ENCODE results near the gene PALD1.

The PALD1 gene

DNA sequence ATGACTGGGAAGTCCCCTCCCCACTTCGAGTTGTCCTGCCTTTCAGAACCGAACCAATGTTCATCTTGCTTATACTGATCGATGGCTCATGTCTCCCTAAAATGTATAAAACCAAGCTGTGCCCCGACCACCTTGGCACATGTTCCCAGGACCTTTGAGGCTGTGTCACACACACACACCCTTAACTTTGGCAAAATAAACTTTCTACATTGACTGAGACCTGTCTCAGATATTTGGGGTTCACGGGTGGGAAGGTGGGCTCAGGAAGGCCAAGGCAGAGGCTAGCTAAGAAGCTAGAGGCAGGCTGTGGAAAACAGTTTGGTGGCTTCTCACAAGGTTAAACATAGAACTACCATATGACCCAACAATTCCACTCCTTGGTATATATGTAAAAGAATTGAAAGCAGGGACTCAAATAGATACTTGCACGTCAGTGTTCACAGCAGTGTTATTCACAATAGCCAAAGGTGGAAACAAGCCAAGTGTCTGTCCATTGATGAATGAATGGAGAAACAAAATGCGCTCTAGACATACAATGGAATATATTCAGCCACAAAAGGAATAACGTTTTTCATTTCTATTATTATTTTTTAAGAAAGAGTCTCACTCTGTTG, 108.6 kb downstream of the PALD1 start:
- no peak for DNase-seq (ENCODE audit: low read depth in 2 of 2, low spot score in 1 of 2)

DNA sequence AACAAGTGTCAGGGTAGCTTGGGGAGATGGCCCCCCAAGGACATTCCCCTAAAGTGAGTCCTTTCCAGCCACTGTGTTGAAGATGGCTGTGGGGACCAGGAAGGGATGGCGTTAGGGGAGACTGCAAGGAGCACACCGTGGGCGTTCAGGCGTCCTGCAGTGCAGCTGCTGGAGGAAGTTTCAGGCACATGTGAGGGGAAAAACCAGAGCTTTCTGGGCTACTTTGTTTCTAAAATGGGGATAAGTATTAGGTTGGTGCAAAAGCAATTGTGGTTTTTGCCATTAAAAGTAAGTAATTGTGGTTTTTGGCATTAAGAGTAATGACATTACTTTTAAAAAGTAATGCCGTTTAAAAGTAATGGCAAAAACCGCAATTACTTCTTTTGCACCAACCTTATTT, 109.7 kb downstream of the PALD1 start:
- no peak for DNase-seq (ENCODE audit: low read depth in 2 of 2, low spot score in 1 of 2)

DNA sequence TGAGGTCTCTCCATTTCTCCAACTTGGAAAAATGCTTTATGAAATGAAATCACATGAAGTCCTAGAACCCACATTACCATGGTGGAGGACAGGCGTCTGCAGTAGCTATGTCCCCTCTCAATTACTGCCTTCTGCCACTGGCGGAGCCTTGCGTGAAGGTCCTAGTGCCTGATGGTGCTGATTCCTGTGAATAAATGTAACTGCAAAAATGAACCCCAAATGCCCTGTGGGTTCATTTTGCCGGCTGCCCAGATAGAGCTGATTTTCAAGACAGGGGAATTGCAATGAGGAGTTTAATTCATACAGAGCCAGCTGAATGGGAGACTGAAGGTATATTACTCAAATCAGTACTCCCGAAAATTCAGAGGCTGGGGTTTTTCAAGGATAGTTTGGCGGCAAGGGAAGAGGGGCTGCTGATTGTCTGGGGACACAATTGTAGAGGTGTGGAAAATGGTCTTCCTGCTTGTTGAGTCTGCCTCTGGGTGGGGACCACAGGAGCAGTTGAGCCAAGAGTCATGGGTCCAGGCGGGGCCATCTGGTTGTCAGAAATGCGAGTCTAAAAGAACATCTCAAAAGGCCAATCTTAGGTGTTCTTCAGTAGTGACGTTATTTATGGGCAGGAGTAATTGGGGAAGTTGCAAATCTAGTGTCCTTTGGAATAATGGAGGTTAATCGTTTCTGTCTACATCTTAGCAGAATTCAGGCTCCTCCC, 110.4 kb downstream of the PALD1 start:
- DNase-seq (ENCODE audit: low read depth in 2 of 2, low spot score in 1 of 2): no peak

DNA sequence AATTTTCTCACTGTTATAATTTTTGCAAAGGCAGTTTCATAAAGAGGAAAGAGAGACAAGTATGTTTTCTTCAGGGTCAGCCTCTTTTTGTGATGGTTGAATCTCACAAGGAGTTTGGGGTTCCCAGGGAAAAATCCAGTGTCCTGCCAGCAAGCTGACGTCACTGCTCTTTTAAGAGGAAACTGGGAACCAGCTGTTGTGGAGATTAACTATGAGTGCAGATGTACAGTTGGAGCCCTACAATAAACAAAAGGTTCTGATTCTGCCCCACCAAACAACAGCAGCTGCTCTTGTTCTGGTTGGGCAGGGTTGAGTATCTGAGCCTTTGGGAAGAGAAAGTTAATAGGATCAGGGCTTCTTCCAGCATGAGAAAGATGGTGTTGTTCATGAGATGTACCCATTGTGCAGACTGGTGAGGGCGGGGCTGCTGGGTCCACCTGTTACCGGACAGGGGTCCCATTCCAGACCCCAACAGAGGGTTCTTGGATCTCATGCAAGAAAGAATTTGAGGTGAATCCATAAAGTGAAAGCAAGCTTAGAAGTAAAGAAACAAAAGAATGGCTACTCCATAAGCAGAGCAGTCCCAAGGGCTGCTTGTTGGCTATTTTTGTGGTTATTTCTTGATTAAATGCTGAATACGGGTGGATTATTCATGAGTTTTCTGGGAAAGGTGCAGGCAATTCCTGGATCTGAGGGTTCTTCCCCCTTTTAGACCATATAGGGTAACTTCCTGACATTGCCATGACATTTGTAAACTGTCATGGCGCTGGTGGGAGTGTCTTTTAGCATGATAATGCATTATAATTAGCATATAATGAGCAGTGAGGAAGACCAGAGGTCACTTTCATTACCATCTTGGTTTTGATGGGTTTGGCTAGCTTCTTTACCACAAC, 111.4 kb downstream of the PALD1 start:
- DNase-seq (ENCODE audit: low read depth in 2 of 2, low spot score in 1 of 2): no peak

DNA sequence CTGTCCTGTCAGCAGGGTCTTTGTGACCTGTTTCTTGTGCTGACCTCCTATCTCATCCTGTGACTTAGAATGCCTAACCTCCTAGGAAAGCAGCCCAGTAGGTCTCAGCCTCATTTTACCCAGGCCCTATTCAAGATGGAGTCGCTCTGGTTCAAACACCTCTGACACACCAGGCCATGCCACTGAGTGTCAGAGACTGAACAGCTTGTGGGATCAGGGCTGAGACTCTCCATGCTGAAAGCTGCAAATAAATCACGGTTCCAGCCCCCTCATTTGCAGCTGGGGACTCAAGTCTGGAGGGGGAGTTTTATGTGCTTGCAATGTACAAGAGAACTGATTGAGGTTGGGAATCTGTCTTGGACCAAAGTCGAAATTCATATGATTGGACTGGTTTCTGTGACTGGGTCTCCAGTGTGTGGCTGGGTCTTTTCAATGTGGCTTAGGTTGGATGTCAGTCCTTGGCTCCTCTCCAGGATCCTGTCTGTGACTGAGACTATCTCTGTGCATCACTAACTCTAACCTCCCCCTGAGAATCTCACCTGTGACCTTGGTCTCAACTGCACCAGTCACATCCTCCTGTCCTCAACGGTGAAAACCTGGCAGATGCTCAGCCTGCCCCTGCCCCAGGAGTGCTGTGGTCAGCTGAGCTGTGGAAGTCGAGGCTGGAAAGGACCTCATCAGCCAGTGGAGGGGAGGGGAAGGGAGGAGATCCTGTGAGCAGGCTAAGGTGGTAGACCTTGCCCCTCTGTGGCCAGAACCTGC, 112.3 kb downstream of the PALD1 start:
- no peak for DNase-seq (ENCODE audit: low read depth in 2 of 2, low spot score in 1 of 2)

DNA sequence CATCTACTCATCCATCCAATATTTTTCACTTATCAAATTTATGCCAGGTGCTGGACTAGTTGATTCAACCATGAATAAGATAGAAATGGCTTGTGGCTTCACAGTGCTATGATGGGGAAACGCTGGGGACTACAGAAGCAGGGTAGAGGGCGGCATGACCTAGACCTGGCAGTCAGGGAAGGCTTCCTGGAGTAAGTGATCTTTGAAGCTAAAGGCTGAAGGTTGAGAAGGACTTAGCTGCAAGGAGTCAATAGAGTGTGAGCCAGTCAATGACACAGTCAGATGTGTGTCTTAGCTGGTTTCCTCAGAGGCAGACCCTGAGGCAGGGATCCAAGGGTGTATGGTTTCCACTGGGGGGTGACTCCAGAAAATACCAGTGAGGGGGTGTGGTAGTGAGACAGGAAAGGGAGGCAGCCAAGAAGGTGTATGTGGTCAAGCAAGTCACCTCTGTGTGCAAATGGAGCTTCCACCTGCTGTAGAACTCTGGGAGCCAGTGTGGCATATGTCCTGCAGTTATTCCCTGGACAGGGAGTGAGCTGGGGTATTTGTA, 113.7 kb downstream of the PALD1 start:
- no peak for DNase-seq (ENCODE audit: low read depth in 2 of 2, low spot score in 1 of 2)

DNA sequence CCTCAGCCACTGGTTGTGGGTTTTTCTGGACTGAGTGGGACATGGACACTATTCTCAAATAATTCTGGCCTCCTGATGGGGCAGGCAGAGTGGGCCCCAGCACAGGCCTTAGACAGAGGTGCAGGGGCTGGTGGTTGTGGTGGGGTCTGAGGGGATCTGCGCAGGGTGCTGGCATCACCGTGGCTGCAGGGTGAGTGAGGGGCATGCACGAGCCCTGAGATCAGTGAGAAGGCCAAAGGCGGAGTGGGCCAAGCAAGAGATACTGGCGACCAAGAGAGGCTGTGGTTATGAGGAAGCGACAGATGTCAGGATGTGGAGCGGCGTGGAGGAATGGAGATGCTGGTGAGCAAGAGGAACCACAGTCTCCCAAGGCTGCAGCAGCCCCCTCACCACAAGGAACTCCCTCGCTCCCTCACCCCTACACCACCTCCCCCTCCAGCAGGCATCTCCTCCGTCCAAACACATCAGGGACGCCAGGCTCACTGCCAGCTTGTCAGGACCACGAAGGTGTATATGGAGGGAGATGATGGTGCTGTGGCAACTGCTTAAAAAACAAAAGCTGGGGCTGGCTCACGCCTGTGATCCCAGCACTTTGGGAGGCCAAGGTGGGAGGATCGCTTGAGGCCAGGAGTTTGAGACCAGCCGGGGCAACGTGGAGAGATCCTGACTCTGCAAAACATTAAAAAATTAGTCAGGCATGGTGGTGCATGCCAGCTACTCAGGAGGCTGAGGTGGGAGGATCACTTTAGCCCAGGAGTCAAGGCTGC, 114.4 kb downstream of the PALD1 start:
- DNase-seq (ENCODE audit: low read depth in 2 of 2, low spot score in 1 of 2): no peak

DNA sequence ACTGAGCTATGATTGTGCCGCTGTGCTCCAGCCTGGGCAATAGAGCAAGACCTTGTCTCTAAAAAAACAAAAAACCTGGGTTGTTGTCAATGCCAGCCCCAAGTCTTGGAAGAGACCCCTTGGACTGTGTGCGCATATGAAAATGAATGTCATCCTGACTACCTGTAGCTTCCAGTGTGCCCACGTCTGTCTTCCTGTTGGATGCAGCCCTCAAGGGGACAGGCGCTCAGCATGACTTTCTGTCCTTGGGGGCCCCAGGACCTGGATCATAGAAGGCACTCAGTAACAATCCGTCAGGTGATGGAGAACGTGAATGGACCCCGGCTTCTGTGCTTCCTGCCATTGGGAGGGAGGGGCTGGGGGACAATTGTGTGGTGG, 114.9 kb downstream of the PALD1 start:
- no peak for DNase-seq (ENCODE audit: low read depth in 2 of 2, low spot score in 1 of 2)

DNA sequence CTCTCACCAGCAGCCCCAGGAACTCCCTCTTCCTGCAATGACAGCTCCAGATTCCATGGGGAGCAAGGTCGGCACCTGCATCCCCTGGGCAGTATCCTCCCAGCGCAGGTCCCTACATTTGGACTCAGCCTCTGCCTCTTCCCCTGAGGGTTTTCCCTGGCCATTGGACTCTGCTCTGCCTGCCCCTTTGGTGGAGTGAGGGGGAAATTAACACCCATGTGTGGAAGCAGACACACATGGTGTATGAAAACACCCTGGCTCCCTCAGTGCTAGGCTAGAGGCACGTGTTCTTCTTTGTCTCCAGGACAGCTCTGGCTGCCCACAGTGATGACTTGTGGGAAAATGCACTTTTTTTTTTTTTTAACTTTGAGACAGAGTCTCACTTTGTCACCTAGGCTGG, 115.6 kb downstream of the PALD1 start:
- DNase-seq (ENCODE audit: low read depth in 2 of 2, low spot score in 1 of 2): no peak

DNA sequence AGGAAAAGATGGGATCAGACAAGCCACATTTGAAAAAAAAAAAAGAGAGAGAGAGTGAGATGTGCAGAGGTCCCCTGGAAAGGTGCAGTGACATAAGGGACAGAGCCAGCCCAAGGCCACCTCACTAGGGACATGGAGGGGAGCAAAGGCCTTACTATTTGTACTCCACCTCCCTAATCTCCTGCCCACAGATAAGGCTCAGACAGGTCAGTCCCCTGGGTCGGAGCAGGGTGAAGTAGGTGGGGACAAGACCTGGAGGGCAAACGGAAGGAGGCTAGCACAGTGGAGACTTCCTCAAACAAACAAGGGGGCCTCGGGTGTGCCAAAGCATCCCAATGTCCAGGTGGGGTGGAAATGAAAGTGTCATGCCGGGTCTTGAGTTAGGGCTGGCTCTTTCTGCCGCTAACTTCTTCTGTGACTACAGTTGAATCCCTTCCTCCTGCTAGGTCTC, 117.0 kb downstream of the PALD1 start:
- DNase-seq (ENCODE audit: low read depth in 2 of 2, low spot score in 1 of 2): no peak

DNA sequence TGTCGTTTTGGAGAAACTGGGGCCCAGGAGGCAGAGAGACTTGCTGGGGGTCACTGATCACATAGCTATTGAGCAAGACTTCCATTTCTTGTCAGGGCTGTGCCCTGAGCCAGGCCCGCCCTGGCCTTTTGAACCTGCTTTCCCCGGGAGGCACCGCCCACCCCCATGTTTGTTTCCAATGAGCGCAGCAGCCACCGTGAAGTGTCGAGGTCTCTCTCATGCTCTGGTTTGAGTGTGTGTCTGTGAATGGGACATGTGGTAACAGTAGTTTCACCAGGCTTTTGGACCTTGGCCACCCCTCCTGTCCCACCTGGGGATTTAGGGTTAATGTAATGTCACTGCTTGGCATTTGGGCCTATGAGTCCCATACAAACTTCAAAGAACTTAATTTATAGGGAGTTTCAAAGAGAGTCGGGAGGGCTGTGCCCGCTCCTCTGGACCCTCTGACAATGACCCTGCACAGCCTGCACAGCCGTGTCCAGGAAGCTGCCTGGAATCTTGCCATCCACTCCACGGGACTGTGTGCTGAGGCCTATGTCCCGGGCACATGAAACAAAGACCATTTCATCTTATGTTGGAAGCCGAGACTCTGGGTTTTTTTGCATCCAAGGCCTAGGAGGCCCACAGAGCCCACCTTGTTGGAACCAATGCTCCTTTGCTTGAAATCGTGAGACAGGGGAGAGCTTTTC, 117.7 kb downstream of the PALD1 start:
- no peak for DNase-seq (ENCODE audit: low read depth in 2 of 2, low spot score in 1 of 2)

DNA sequence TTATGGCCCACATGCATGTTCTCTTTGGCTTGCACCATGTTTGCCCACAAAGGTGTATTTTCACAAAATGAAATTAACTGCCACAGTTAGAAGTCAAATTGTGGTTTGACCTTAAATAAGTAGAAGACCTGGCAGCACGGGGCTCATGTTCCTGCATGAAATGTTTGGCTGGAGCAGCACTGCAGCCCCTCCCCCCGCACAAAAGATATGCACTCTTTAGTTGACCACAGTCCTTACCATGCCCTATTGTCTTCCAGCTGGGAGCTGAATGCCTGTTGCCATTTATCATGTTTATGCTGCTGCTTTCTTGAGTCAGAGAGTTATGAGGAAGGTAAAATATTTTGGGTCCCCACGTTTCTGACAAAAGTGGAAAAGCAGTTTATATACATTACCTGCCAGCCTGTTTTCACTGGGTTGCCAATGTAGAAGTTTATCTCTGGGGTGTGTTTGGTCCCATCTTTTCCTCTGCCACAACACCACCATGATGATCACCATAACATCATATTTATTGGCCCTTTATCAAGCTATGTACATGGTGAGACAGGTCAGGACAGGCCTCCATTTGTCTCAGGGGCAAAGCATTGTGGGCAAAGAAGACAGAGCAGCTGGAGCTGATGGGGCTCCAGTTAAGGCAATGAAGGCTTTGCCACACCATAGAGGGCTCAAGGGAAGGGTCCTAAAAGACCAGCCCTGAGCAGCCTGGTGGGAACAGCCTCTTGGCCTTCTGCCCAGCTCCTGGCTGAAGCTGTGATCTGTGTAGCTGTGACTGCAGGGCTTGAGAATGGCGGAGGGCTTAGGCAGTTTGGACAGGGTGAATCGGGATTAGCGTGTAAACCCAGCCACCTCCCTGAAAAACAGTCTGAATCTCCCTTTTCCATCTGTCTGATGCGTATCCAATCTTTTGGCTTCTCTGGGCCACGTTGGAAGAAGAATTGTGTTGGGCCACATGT, 118.6 kb downstream of the PALD1 start:
- no peak for DNase-seq (ENCODE audit: low read depth in 2 of 2, low spot score in 1 of 2)

DNA sequence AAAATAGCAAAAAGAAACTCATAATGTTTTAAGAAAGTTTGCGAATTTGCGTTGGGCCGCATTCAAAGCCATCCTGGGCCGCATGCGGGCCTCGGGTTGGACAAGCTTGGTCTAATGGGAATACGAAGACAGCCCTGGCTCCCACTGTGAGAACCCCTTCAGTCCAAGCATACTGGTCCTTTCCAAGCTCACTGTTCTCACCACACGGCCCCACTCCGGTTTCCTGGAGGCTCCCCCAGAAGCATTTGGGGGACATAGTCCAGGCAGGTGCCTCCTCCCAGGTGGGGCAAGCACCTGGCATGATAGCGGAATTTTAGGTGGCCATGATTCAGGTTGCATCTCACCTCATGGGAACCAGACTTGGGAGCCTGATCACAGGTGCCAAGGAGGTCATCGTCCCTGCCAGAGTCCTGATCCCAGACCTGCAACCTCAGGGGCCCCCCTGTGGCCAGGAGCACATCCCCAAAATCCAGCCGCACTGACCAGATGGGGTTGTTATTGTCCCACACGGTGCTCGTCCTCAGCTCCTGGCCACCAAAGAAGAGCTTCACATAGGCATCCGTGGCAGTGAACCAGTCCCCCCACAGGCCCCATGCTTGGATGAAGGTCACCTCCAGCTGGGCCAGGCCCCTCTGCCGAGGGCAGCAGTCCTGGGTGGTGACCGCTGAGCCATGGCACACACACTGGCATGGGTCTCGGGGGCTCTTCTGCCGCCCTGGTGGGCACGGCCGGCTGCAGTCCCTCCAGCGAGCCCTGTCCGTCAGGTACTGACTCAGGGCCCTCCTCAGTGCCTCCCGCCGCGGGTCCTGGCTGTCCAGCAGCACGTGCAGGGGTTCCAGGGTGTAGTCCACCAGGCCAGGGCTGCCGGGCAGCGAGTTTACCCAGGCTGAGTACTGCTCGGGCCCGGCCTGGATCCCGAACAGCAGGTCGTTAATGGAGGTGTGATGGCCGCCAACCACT, 119.6 kb downstream of the PALD1 start:
- no peak for DNase-seq (ENCODE audit: low read depth in 2 of 2, low spot score in 1 of 2)

DNA sequence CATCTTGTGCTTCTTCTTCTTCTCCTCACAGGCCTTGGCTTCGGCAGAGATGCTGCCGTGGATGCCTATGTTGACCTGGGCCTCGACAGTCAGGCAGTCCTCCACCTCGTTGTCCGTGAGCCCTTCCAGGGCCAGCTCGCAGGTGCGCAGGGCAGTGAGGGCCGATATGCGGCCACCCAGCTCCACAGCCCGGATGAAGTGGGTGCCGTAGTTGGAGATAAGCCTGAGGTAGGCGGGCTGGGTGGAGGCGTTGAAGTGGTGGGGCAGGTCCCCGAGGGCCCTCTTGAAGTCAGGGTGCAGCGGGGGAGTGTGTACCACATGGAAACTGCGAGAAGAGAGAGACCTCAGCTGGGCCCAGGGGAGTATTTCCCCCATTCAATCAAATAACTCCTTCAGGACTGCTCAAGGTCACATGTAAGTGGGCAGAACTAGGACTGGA, 120.3 kb downstream of the PALD1 start:
- no peak for DNase-seq (ENCODE audit: low read depth in 2 of 2, low spot score in 1 of 2)

DNA sequence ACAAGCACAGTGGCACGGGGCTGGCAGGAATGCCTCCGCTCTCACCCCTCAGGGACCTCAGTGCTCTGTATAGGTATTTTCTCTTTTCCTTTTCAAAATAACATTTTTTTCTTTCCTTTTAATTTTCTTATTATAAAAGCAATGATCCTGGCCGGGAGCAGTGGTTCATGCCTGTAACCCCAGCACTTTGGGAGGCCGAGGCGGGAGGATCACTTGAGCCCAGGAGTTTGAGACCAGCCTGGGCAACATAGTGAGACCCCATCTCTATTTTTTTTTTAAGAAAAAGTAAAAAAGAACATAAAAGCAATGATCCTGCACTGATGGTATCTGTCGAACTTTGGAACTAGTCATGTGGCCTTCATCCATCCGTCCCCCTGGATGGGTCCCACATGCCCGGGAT, 120.8 kb downstream of the PALD1 start:
- DNase-seq (ENCODE audit: low read depth in 2 of 2, low spot score in 1 of 2): no peak

DNA sequence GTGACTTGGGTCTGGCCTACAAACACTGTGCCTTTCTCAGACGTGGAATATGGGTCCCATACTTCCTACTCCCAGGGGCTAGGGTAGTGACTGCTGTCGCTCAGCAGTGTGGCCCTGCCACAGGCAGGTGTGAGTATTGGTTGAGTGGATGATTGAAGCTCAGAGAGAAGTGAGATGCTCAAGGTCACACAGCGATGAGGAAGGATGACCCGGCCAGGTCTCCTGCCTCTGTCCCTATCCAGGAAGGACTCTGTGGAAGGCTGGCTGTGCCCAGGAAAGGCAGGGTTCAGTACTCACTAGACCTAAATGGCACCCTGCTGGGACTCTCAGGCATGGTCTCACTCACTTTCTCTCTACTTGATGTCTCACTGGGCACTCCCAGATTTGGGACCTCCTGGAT, 121.2 kb downstream of the PALD1 start:
- no peak for DNase-seq (ENCODE audit: low read depth in 2 of 2, low spot score in 1 of 2)
